Keratinocyte (primary cell): ENCODE results near the gene NF2. TPM values are rescaled to one million over a fixed set of nuclear protein-coding genes. Genes with fewer than 3 reads are reported as not detected.

Source experiments
- DNase-seq: peaks from one replicate; pipeline ENCODE4 v3.0.0-alpha.2; 2011; ENCODE audit warnings: low read depth, missing footprints, low spot score
- FAIRE-seq: peaks from 2 replicates; lab custom pipeline; 2011; peaks lifted over from hg19 to GRCh38; lab: Jason Lieb, UNC
- H2AFZ ChIP-seq: 2 replicates; pipeline ENCODE4 v1.6.0; 2012; ENCODE audit warnings: low read length, control low read depth, inconsistent platforms; ENCODE audit not compliant: control insufficient read depth
- H3K27ac ChIP-seq: 2 replicates; pipeline ENCODE4 v1.5.1; 2011; ENCODE audit warnings: low read length; ENCODE audit not compliant: control insufficient read depth, insufficient read depth
- H3K27me3 ChIP-seq: 3 replicates; pipeline ENCODE4 v1.6.0; 2011; ENCODE audit warnings: low read length; ENCODE audit not compliant: control insufficient read depth, insufficient read depth; ENCODE audit errors: extremely low read depth
- H3K36me3 ChIP-seq, 2 experiments: 2 replicates in 1 of 2; 3 replicates in 1 of 2; pipeline ENCODE4 v1.5.1; 2011; ENCODE audit warnings: low read length in 2 of 2, mild to moderate bottlenecking in 1 of 2; ENCODE audit not compliant: control insufficient read depth in 2 of 2, insufficient read depth in 2 of 2; ENCODE audit errors: extremely low read depth in 1 of 2
- H3K4me1 ChIP-seq: 3 replicates; pipeline ENCODE4 v1.5.1; 2011; ENCODE audit warnings: low read length; ENCODE audit not compliant: control insufficient read depth, insufficient read depth; ENCODE audit errors: extremely low read depth
- H3K4me2 ChIP-seq: 3 replicates; pipeline ENCODE4 v1.6.0; 2011; ENCODE audit warnings: low read depth, low read length; ENCODE audit not compliant: control insufficient read depth, insufficient read depth; ENCODE audit errors: extremely low read depth
- H3K4me3 ChIP-seq, 3 experiments: fragments of 200-600 bp in 1 of 3; sonication (generic) in 1 of 3; 2 replicates in 2 of 3; 3 replicates in 1 of 3; pipeline ENCODE4 v1.5.1; 2011 to 2016; ENCODE audit warnings: low read length in 3 of 3, mild to moderate bottlenecking in 3 of 3, control low read depth in 2 of 3, inconsistent platforms in 1 of 3, low read depth in 1 of 3, mixed read lengths in 1 of 3, mixed run types in 1 of 3, moderate library complexity in 1 of 3; ENCODE audit not compliant: control insufficient read depth in 2 of 3, insufficient read depth in 2 of 3; ENCODE audit errors: extremely low read depth in 1 of 3
- H3K79me2 ChIP-seq: 2 replicates; pipeline ENCODE4 v1.6.0; 2012; ENCODE audit warnings: low read length; ENCODE audit not compliant: control insufficient read depth, insufficient read depth
- H3K9ac ChIP-seq: 3 replicates; pipeline ENCODE4 v1.6.0; 2011; ENCODE audit warnings: low read length; ENCODE audit not compliant: control insufficient read depth, insufficient read depth; ENCODE audit errors: extremely low read depth
- H3K9me1 ChIP-seq: 3 replicates; pipeline ENCODE4 v1.6.0; 2011; ENCODE audit warnings: low read length; ENCODE audit not compliant: control insufficient read depth, insufficient read depth; ENCODE audit errors: extremely low read depth
- H3K9me3 ChIP-seq: 2 replicates; pipeline ENCODE4 v1.5.1; 2012; ENCODE audit warnings: low read depth, low read length; ENCODE audit not compliant: control insufficient read depth
- H4K20me1 ChIP-seq: 3 replicates; pipeline ENCODE4 v1.6.0; 2011; ENCODE audit warnings: low read length; ENCODE audit not compliant: control insufficient read depth, insufficient read depth; ENCODE audit errors: extremely low read depth
- CTCF ChIP-seq, 3 experiments: IDR thresholded peaks in 1 of 3; conservative IDR thresholded peaks in 1 of 3; optimal IDR thresholded peaks in 1 of 3; 2 replicates in 2 of 3; 3 replicates in 1 of 3; pipeline versions ENCODE3 to v1.5.1; 2011; ENCODE audit warnings: low read length in 3 of 3, mild to moderate bottlenecking in 3 of 3, moderate library complexity in 2 of 3, control low read depth in 1 of 3, inconsistent platforms in 1 of 3; ENCODE audit not compliant: insufficient read depth in 2 of 3; ENCODE audit errors: extremely low read depth in 1 of 3
- EZH2 ChIP-seq: IDR thresholded peaks from one replicate; pipeline ENCODE4 v1.6.1; 2012; ENCODE audit warnings: inconsistent platforms, mild to moderate bottlenecking, low read length, moderate library complexity
- dilution Hi-C: fragments of 300-500 bp; cut with MboI; formaldehyde crosslinking; loops from one replicate; pipeline ENCODE4 v1.7.0; 2020; ENCODE audit warnings: low sequenced_read_pairs; ENCODE audit not compliant: extremely low pct_ligation_motif_present
- polyA plus RNA-seq, 5 experiments: library from polyadenylated mRNA; depleted of rRNA in 3 of 5; stranded (reverse) in 3 of 5; stranded (forward) in 1 of 5; unstranded in 1 of 5; fragments of >200 nt; gene quantifications; 1 replicate in 1 of 5; 2 replicates in 3 of 5; 3 replicates in 1 of 5; pipeline versions ENCODE4 v1.2.1 to v1.2.3, GENCODE V29; 2011 to 2012; ENCODE audit warnings: missing spikeins in 2 of 5, low read depth in 1 of 5, low replicate concordance in 1 of 5

NF2 gene
- polyA plus RNA-seq, 1 donor (not counting 4 experiments of a cell fraction or from before 2014, with no cell fraction given) = 50.2 TPM

- Histone ChIP-seq H2AFZ (no peak overlapping the region), H3K4me3 (no peak overlapping the region), H3K9ac (no peak overlapping the region), H3K79me2 (peaks cover 93% of the 10 kb centered on the region), H3K9me3 (no peaks in the 10 kb centered on the region), H3K4me2 (no peak overlapping the region), H3K9me1 (peaks cover 2% of the 10 kb centered on the region), H3K27me3 (no peaks in the 10 kb centered on the region), H3K27ac (no peak overlapping the region), H3K4me1 (peaks cover 34% of the 10 kb centered on the region), H3K36me3 (peaks cover 0 to 14% of the 10 kb centered on the region in 2 experiments), H4K20me1 (no peaks in the 10 kb centered on the region)
- FAIRE-seq (no peak), DNase-seq (no peak)
- TF ChIP-seq EZH2 (no peak), CTCF (optimal IDR thresholded peaks at IDR 0.05 in 1 of 3, IDR thresholded peaks at IDR 0.05 in 1 of 3, conservative IDR thresholded peaks at IDR 0.05 in 1 of 3; ENCODE audit: extremely low read depth in 1 of 3, insufficient read depth in 2 of 3, low read length in 3 of 3) (no peak)
- dilution Hi-C loops = no loop called here
Observed at GRCh38 chr22:29628996-29629902, 25.8 kb downstream of the NF2 start.

GRCh38 chr22:29629903-29630516 is 26.6 kb downstream of the NF2 start:
- no peak overlapping the region for H3K4me3 ChIP-seq
- DNase-seq (no peak), FAIRE-seq (no peak)
- peaks cover 93% of the 10 kb centered on the region for H3K79me2 ChIP-seq
- no peak overlapping the region for H3K9ac ChIP-seq
- H2AFZ ChIP-seq = no peak overlapping the region
- dilution Hi-C loops = no loop called here
- H3K4me1 ChIP-seq = peaks cover 26% of the 10 kb centered on the region
- H3K9me1 ChIP-seq = peaks cover 2% of the 10 kb centered on the region
- no peaks in the 10 kb centered on the region for H3K27me3 ChIP-seq
- no peak overlapping the region for H3K27ac ChIP-seq
- TF ChIP-seq CTCF (optimal IDR thresholded peaks at IDR 0.05 in 1 of 3, IDR thresholded peaks at IDR 0.05 in 1 of 3, conservative IDR thresholded peaks at IDR 0.05 in 1 of 3; ENCODE audit: extremely low read depth in 1 of 3, insufficient read depth in 2 of 3, low read length in 3 of 3) (no peak), EZH2 (no peak)
- H4K20me1 ChIP-seq = no peaks in the 10 kb centered on the region
- H3K9me3 ChIP-seq = no peaks in the 10 kb centered on the region
- no peak overlapping the region for H3K4me2 ChIP-seq
- H3K36me3 ChIP-seq = peaks cover 0 to 14% of the 10 kb centered on the region in 2 experiments
